Activated naive CD8-positive, alpha-beta T cell treated with anti-CD3 and anti-CD28 coated beads, Interleukin-2, amount 10 ng/mL, durations not matched to agents 7 days and 5 days (primary cell): ENCODE results near the gene FZD8. TPM values are rescaled to one million over a fixed set of nuclear protein-coding genes. Genes with fewer than 3 reads are reported as not detected.

Source experiments
- ATAC-seq: fragments of 150-1000 bp; cut with Tn5 transposase; one replicate; pipeline ENCODE4 v1.10.0; 2021; ENCODE audit warnings: low read depth, moderate library complexity
- POLR2A ChIA-PET: fragments of 350-600 bp; sonication (Branson Sonifier 250); formaldehyde crosslinking; loops from one replicate; lab custom pipeline; 2021; ENCODE audit warnings: antibody characterized with exemption; lab: Charles Lee
- DNase-seq: peaks from one replicate; pipeline ENCODE4 v3.0.0; 2021
- H3K27ac Mint-ChIP-seq: one replicate; pipeline ENCODE4 v1.8.0; 2022; ENCODE audit warnings: mild to moderate bottlenecking, mixed read lengths
- H3K27me3 Mint-ChIP-seq: one replicate; pipeline ENCODE4 v1.8.0; 2022; ENCODE audit warnings: mild to moderate bottlenecking, moderate library complexity, mixed read lengths
- H3K36me3 Mint-ChIP-seq: one replicate; pipeline ENCODE4 v1.8.0; 2021; ENCODE audit warnings: mild to moderate bottlenecking, mixed read lengths
- H3K4me1 Mint-ChIP-seq: one replicate; pipeline ENCODE4 v1.8.0; 2021; ENCODE audit warnings: mixed read lengths
- H3K4me3 Mint-ChIP-seq: one replicate; pipeline ENCODE4 v1.8.0; 2022; ENCODE audit warnings: mild to moderate bottlenecking, moderate library complexity, mixed read lengths
- H3K9me3 Mint-ChIP-seq: one replicate; pipeline ENCODE4 v1.8.0; 2021; ENCODE audit warnings: mixed read lengths
- total RNA-seq, 2 experiments: library from RNA; stranded (reverse); gene quantifications; one replicate each; pipeline ENCODE4 v1.2.3, GENCODE V29; 2021

FZD8 gene
- total RNA-seq, 2 experiments from 2014 or later: 0.28 to 0.42 TPM

DNA sequence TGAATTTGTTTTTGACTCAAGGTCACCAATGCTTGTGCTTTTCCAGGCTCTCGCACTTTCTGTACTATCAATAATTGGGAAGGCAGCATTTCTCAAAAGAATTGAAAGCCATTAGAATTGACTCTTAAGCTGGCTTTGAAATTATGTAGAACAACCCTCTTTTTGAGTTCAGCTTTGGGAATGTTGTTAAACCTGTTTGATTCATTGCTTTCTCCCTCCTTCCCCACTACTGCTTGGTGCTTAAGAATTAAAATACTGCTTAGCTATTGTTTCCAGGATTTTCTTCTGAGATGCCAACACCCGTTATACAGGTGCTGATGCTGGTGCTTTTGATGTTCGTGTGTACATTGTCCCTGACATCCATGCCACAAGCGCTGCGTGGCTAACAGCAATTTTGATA lies 15.5 kb upstream of the FZD8 start:
- DNase-seq (no peak), ATAC-seq (no peak)
- Mint-ChIP-seq H3K36me3 (no peaks in the 10 kb centered on the region), H3K4me1 (no peaks in the 10 kb centered on the region), H3K4me3 (no peak overlapping the region), H3K27ac (no peak overlapping the region), H3K9me3 (peaks cover 4% of the 10 kb centered on the region), H3K27me3 (peaks cover 23% of the 10 kb centered on the region)
- POLR2A ChIA-PET: no interaction called here

DNA sequence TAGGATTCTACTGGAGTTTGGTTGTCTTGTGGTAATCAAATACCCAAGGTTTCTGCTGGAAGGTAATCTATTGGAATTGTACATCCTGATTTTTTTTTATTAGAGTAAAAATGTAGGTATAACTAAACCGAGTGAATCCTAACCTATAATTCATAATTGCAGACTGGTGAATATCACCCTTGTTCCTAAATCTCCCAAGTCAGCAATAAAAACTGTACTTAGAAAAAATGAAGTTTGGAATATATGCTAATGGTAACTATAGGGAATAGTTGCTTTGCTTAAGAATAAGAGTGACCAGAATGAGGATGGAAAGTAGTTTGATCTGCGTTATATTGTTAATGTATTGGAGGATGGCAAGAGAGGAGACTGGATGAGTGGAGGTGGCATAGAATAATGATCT lies 10.7 kb upstream of the FZD8 start:
- Mint-ChIP-seq H3K36me3 (no peaks in the 10 kb centered on the region), H3K4me1 (no peaks in the 10 kb centered on the region), H3K9me3 (no peaks in the 10 kb centered on the region), H3K27ac (no peak overlapping the region), H3K4me3 (no peak overlapping the region), H3K27me3 (peaks cover 23% of the 10 kb centered on the region)
- no peak for DNase-seq
- POLR2A ChIA-PET: no interaction called here
- no peak for ATAC-seq

DNA sequence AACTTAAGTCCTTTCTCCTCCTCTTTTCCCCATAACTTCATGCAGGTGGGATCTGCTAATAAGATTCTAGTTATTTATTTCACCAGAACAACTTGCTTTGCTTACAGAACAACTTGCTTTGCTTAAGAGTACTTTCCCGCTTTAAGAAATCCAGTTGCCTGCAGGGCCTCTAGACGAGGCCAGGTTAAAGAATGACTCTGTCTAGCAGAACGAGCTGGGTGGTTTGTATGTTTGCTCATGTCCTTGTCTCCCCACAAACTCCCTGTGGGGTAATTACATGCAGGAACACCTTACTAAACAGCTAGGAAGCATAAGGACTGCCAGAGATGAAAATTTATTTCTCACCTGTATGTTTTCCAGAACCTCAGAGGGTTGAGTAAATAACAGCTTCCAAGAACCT lies 8.8 kb upstream of the FZD8 start:
- H3K4me3 Mint-ChIP-seq: no peak overlapping the region
- DNase-seq (no peak), ATAC-seq (no peak)
- no peaks in the 10 kb centered on the region for H3K4me1 Mint-ChIP-seq
- no peak overlapping the region for H3K27ac Mint-ChIP-seq
- H3K9me3 Mint-ChIP-seq: no peaks in the 10 kb centered on the region
- no peaks in the 10 kb centered on the region for H3K36me3 Mint-ChIP-seq
- POLR2A ChIA-PET: no interaction called here
- H3K27me3 Mint-ChIP-seq: peaks cover 22% of the 10 kb centered on the region

DNA sequence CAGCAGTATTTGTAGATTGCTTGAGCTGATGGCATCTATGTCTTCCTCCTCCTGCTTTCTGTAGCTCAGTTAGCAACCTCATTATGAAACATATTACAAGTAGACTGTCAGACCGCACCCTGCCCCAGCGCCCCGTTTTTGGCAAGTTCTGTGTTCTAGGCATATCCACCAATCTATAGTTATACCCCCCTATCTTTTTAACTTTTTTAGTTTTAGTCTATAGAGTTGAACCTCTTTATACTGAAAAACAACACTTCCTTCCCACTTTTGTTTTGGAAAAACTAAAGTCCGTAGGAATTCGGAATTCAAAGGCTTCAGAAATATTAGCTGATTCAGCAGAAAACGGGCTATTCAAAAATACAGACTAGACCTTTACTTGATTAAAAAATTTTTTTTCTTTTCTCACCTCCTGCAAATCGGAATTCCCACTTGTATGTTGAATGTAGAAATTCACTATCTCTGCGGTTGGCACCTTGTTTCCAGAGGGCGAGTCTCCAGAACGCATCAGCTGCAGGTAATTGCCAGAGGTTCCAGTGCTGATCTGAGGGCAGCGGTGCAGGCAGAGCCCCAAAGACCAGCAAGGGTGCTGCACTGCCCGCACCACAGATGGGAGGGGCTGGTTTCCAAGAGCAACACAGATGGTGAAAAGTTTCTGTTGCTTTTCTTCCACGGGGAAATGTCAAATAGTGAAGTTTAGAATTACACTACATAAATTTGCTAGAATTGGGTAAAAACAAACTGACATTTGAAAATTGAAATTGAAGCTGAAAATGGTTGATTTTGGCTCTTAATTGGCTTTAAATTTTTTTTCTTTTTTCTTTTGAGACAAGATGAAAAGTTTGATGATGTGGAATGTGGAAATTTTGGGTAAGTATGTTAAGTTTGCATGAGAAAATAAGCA lies 2.2 kb upstream of the FZD8 start:
- Mint-ChIP-seq H3K36me3 (no peaks in the 10 kb centered on the region), H3K4me3 (peak overlapping the region; percentile 55), H3K9me3 (no peaks in the 10 kb centered on the region), H3K27ac (no peak overlapping the region), H3K4me1 (peaks cover 9% of the 10 kb centered on the region), H3K27me3 (peaks cover 61% of the 10 kb centered on the region)
- POLR2A ChIA-PET: no interaction called here
- ATAC-seq: no peak
- DNase-seq: no peak

DNA sequence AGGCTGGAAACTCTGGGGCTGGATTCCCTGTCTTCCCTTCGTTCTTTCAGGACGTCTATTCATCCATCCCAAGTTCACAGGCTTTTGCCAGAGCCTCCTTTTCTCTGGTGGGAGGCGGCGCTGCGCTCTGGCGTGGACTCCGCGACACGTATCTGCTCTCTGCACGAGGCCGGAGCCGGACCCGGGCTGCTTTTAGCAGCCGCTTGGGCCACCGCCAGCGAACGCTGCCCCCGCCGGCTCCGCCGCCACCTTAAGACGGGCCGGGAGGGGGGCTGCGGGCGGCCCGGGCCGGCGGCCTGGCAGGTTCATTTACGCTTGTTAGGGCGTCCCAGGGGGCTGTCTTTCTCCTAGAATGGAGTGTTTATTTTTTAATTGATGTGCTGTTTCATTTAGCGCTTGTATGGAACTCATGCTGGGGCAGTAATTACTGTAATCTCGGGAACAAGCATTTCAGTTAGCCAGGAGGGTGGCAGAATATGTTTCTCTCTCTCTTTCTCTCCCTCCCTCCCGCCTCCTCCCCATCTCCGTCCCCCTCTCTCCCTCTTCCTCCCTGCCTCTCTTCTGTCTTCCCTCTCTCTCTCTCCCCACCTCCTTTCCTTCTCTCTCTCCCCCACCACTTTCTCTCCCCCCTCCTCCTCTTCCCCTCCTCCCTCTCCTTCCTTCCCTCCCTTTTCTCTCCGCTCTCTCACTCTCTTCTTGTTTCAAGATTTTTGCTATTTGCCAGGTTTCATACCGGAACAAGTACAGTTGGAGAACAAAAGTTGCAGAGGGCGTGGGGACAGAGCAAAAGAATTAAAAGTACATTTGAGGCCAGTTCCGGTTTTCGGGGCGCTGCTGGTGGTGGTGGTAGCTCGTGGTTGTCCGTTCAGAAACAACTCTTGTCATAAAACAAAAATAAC lies 1.3 kb upstream of the FZD8 start:
- no peak overlapping the region for H3K27ac Mint-ChIP-seq
- ATAC-seq: no peak

DNA sequence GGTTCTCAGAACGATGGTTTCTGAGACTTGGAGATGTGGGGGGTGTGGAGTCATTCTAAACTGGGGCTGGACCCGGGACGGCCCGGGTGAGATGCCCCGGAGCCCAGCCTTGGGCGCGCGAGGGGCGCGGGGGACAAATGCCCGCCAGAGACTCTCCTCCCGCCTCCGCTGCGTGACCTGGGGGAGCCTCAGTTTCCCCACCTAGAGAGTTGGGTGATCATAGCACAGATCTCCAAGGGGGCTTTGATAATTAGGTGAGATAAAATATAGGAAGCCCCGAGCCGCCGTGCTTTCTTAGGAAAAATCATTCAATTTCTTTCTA lies 658 bp upstream of the FZD8 start:
- peaks cover 9% of the 10 kb centered on the region for H3K4me1 Mint-ChIP-seq
- H3K27ac Mint-ChIP-seq: no peak overlapping the region
- H3K9me3 Mint-ChIP-seq: no peaks in the 10 kb centered on the region
- peaks cover 66% of the 10 kb centered on the region for H3K27me3 Mint-ChIP-seq
- no peak for ATAC-seq
- no peak for DNase-seq
- peak overlapping the region; percentile 81 for H3K4me3 Mint-ChIP-seq
- H3K36me3 Mint-ChIP-seq: no peaks in the 10 kb centered on the region
- POLR2A ChIA-PET: no interaction called here

More for the DNA sequence above, 1.3 kb upstream of the FZD8 start:
- peak; percentile 43 for DNase-seq
- Mint-ChIP-seq H3K4me3 (peak overlapping the region; percentile 81), H3K4me1 (peaks cover 9% of the 10 kb centered on the region), H3K36me3 (no peaks in the 10 kb centered on the region), H3K9me3 (no peaks in the 10 kb centered on the region), H3K27me3 (peaks cover 63% of the 10 kb centered on the region)
- POLR2A ChIA-PET: no interaction called here

DNA sequence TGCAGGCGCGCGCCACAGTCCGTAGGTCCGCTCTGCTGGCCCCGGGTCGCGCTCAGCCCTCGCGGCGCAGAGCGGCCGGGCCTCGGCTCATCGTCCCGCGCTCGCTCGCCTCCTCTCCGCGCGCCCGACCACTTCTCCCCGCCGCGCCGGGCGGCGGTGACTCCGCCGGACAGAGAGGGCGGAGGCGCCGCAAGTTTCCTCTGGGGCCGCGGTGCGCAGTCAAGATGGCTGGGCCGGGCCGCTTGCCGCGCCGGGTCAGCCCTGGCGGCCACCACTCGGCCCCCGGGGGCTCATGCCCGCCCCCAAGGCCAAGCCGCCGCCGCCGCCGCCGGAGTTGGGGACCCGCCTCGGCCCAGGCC lies 441 bp downstream of the FZD8 start:
- H3K36me3 Mint-ChIP-seq: no peaks in the 10 kb centered on the region
- no peaks in the 10 kb centered on the region for H3K9me3 Mint-ChIP-seq
- no peak overlapping the region for H3K4me3 Mint-ChIP-seq
- peaks cover 72% of the 10 kb centered on the region for H3K27me3 Mint-ChIP-seq
- H3K4me1 Mint-ChIP-seq: peaks cover 10% of the 10 kb centered on the region
- POLR2A ChIA-PET: no interaction called here
- no peak overlapping the region for H3K27ac Mint-ChIP-seq
- DNase-seq (peak; percentile 51), ATAC-seq (peak; percentile 16)

DNA sequence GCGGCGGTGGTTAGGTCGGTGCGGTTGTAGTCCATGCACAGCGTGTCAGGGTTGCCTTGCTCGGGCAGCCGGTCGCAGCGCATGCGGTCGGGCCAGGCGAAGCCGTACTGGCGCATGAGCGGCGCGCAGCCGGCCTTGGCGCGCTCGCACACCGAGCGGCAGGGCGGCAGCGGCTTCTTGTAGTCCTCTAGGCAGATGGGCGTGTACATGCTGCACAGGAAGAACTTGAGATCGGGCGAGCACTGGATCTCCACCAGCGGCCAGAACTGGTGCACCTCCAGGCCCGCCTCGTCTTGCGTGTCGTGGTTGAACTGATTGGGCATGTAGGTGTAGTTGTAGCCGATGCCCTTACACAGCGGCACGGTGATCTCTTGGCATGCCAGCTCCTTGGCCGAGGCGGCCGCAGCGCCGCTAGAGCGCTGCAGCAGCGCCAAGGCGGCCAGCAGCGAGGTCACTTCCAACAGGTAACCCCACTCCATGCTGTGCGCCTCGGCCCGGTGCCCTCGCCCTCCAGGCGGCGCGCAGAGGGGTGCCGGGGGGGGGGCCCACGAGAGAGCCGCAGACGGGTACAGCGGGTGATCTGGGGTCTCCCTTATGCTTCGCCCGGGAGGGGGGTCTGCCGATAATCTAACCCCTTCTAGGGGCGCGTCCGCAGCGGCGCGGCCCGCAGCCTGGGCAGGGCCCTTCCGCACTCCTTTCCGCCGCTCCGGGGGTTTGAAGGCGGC lies 983 bp downstream of the FZD8 start:
- Mint-ChIP-seq H3K27ac (no peak overlapping the region), H3K4me3 (peak overlapping the region; percentile 74), H3K27me3 (peaks cover 73% of the 10 kb centered on the region), H3K4me1 (peaks cover 10% of the 10 kb centered on the region), H3K36me3 (no peaks in the 10 kb centered on the region), H3K9me3 (no peaks in the 10 kb centered on the region)
- POLR2A ChIA-PET: no interaction called here
- peak; percentile 66 for DNase-seq
- peak; percentile 48 for ATAC-seq

DNA sequence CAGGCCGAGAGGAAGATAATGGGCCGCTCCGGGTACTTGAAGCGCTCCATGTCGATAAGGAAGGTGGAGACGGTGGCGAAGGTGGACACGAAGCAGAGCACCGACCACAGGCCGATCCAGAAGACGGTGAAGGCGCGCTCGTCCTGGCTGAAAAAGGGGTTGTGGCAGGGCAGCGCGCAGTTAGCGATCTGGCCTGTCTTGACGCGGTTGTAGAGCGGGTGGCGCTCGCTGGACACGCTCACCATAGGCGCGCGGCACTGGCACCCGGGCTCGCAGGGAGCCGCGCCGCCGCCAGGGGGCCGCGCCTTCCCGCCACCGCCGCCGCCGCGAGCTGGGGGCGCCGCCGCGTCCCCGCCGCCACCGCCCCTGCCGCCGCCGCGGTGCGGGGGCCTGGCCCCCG lies 1.6 kb downstream of the FZD8 start:
- no peaks in the 10 kb centered on the region for H3K36me3 Mint-ChIP-seq
- H3K27me3 Mint-ChIP-seq: peaks cover 70% of the 10 kb centered on the region
- peak overlapping the region; percentile 76 for H3K4me3 Mint-ChIP-seq
- no peaks in the 10 kb centered on the region for H3K9me3 Mint-ChIP-seq
- ATAC-seq (peak; percentile 17), DNase-seq (peak; percentile 65)
- POLR2A ChIA-PET: no interaction called here
- no peak overlapping the region for H3K27ac Mint-ChIP-seq
- peaks cover 10% of the 10 kb centered on the region for H3K4me1 Mint-ChIP-seq

DNA sequence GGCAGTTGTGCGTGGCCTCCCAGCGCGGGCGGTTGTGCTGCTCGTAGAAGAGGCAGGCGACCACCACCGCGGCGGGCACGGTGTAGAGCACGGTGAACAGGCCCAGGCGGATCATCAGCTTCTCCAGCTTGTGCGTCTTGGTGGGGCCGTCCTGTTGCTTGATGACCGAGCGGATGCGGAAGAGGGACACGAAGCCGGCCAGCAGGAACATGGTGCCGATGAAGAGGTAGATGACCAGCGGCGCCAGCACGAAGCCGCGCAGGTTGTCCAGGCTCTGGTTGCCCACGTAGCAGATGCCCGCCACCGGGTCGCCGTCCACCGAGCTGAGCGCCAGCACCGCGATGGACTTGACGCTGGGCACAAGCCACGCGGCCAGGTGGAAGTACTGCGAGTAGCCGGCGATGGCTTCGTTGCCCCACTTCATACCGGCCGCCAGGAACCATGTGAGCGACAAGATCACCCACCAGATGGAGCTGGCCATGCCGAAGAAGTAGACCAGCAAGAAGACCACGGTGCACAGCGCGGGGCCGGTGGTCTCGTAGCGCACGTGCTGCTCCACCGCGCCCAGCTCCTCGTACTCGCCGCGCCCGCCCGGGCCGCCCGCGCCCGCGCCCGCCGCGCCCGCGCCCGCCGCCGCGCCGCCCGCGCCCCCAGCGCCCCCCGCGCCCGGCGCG lies 2.2 kb downstream of the FZD8 start:
- POLR2A ChIA-PET: no interaction called here
- ATAC-seq: no peak
- H3K9me3 Mint-ChIP-seq: no peaks in the 10 kb centered on the region
- H3K4me1 Mint-ChIP-seq: peaks cover 10% of the 10 kb centered on the region
- H3K36me3 Mint-ChIP-seq: no peaks in the 10 kb centered on the region
- peak overlapping the region; percentile 45 for H3K4me3 Mint-ChIP-seq
- no peak overlapping the region for H3K27ac Mint-ChIP-seq
- DNase-seq: peak; percentile 35
- H3K27me3 Mint-ChIP-seq: peaks cover 64% of the 10 kb centered on the region

DNA sequence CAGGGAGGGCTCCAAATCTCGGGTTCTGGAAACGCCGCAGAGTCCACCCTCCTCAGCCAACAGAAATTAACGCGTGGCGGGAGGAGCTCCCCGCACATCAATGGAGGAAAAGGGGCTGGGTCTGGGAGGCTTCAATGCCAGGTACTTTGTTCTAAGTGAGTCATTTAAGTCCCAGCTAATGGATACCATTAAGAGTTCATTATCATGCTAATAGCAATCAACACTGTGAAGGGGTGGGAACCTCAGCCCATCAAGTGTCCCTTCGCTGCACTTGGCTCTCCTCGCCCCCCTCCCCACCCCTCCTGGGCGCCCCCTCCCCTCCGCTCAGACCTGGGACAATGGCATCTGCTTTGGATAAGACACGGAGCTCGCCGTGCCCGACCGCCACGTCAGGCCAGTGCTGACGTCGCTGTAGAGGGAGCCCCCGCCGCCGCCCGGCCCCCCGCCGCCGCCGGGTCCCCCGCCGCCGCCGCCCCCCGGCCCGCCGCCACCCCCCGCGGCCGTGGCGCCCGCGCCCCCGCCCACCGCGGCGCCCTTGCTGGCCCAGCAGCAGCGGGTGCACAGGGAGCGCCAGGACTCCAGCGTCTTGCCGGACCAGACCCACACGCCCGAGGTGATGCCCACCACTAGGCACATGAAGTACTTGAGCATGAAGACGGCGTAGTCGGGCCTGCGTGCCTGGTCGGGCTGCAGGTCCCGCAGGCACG lies 2.9 kb downstream of the FZD8 start:
- ATAC-seq: no peak

DNA sequence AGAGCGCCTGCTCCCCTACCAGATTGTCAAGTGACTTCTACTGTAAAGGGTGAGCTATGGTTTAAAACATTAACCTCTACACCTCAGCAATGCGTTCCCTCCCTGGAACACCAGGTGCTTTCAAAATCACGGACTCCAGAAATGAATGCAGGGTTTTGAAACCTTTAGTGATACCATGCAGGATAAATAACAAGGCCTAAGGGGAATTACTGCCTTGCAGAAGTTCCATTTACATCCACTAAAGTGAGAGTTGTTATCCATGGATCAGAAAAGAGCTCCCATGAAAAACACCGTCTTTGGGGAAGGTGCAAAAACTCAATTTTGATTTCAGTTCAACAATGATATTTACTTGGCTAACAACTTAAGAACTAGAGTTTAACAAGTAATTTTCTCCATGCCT lies 4.0 kb downstream of the FZD8 start:
- ATAC-seq (no peak), DNase-seq (no peak)
- POLR2A ChIA-PET: no interaction called here
- Mint-ChIP-seq H3K36me3 (no peaks in the 10 kb centered on the region), H3K27me3 (peaks cover 49% of the 10 kb centered on the region), H3K9me3 (no peaks in the 10 kb centered on the region), H3K4me1 (peaks cover 4% of the 10 kb centered on the region), H3K4me3 (no peak overlapping the region), H3K27ac (no peak overlapping the region)

More for the DNA sequence above, 2.9 kb downstream of the FZD8 start:
- no peaks in the 10 kb centered on the region for H3K9me3 Mint-ChIP-seq
- H3K27me3 Mint-ChIP-seq: peaks cover 57% of the 10 kb centered on the region
- no peak for DNase-seq
- POLR2A ChIA-PET: no interaction called here
- H3K27ac Mint-ChIP-seq: no peak overlapping the region
- H3K36me3 Mint-ChIP-seq: no peaks in the 10 kb centered on the region
- peaks cover 10% of the 10 kb centered on the region for H3K4me1 Mint-ChIP-seq
- H3K4me3 Mint-ChIP-seq: peak overlapping the region; percentile 45
